SKM-1 (cell line): Measurements from ENCODE around the gene CFAP100.

Experiments used
- DNase-seq: peaks from one replicate; lab custom pipeline; 2025; ENCODE audit not compliant: unreplicated experiment; lab: John Stamatoyannopoulos, UW

The CFAP100 gene

DNA sequence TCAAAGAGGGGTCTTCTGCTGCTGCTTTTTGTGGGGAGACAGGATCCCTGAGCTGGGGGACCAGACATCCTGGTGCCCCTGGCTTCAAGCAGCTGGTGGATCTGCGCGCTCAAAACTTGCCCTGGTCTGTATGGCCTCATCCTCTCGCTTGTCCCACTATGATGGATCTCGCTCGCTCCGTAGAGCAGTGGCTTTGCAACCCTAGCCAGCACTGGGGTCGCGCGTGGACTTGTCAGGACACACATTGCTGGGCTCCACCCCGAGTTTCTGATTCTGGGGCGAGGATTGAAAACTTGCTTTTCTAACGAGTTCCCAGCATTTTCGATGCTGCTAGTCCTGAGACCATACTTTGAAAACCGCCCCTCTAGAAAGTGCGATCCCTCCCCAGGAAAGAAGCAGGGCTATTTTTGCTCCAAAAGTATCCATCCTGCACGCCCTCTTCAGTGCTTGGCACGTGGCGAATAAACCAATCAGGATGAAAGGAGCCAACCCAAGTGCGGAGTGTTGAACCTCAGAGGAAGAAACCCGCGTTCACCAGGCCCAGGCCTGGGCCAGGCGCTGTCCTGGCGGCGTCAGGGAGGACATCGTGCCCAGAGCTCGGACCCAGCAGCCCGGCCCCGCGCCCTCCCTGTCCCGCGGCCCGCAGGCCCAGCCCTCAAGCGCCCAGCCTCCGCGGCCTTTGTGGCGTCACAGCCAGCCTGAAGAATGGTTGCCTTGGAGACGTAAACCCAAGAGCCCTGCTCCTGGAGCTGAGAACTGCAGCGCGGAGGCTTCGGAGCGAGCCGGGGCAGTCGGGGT lies at the start of gene CFAP100:
CFAP100 (plus strand) TSS at position 731 of the 798 bp plus-strand sequence. CDS start 1,092 bp downstream, outside the sequence.
- DNase-seq, result no peak

DNA sequence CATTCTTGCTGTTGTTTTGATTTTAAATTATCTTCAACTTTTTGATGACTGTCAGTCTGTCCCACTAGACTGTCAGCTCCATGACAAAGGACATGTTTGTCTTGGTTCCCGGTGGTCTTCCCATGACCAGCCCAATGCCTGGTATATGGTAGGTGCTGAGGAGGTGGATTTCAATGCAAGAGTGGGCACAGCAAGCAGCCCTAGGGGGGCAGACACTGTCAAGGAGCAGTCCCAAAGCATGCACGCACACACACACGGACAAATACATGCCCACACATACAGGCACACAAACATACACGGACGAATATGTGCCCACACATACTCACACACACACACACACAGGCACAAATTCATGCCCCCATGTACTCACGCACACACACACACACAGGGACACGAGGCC lies 49.5 kb upstream of the CFAP100 start:
- no peak for DNase-seq

DNA sequence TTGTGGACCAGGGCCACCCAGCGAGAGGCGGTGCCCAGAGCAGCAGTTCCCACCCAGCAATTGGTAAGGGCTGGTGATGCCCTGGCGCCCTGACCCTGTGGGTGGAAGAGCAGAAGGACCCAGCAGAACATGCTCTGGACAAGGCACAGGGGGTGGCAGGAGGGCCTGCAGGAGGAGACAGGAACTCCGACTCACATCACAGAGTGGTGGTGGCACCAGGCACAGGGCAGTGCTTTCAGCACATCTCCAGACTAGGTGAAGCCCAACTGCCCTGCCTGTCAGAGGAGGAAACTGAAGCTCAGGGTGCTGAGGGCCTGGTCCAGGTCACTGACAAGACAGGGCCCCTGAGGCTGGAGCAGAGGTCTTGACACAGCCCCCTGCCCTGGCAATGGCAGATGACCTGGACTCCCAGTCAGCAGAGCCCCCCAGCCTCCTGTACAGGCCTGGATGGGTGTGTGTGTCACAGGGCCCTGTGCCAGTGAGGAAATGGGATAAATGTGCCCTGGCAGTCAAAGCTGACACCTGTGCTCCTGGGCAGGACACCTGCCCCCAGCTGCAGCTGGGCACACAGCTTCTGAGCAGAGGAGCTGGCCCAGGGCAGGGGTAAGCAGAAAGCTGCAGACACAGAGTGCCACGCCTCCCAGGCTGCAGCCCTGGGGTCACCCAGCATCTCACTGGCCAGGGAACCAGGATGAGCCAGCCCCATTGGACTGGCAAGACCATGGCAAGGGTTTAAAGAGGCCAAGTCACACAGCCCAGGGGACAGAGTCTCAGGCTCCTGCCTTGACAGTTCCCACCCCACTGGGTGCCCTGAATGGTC lies 48.9 kb upstream of the CFAP100 start:
- no peak for DNase-seq

DNA sequence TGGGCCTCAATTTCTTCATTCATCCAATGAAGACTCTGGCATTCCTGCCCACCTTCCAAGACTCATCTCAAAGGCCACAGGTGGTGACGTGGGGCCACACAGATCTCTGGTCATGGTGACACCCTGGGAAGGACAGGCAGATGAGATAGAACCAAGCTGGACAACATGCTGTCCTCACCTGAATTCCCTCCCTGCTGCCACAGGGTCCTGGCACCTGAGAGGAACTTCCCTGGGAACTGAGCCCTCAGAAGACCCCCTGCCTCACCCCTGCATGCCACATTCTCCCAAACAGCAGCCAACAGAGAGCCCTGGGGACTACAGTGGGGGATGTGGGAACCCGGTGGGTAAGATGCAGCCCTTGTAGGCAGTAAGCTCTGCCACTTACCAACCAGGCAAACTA lies 48.2 kb upstream of the CFAP100 start:
- DNase-seq, result no peak

DNA sequence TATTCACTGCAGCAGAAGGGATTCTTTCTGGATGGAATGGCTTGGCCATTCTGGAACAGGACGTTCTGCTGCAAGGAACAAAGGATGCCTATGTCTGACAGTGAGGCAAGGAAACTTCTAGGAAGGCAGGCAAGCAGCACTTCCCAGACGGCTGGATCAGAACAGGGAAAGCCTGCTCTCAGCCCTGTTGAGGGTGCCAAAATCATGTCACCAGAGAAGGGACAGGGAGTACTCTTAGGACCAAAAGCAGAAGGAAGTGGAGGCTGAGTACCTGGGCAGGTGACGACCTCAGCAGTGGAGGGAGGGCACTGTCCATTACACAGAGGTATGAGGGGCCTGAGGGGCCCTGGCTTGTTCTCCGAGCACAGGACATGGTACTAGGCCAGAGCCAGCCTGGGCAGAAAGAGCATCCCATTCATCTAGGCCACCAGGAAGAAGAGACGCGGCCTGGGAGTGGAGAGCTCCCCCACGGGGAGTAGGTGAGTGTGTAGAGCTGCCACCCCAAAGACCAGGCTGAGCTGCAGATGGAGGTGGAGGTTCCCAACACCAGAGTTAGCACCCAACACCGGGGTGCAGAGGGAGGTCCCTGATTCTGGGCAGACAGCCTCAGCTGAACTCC lies 47.1 kb upstream of the CFAP100 start:
- no peak for DNase-seq

DNA sequence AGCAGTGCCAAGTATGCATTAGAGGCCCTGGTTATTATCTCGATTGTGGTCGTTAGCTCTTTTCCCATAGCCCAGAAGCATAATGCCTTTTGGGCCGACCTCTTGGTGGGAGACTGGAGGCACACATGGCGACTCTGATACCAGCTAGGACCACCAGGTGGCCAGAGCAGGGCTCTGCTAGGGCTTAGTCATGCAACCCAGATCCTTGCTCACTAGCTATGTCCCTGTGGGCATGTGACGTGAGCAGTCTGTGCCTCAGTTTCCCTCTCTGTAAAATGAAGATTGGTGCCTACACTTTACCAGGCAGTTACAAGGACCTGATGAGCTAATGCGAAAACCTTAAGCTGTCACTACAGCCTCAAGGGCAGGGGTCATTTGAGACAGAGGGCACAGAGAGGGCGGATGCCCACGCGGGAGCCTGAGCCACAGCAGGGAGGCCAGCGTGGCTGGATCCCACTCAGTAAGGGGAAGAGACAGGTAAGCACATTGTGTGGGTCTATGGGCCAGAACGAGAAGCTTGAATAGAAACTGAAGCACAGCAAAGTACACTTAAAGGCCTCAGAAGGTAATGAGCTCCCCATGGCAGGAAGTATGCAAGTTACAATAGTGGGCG lies 46.3 kb upstream of the CFAP100 start:
- no peak for DNase-seq

DNA sequence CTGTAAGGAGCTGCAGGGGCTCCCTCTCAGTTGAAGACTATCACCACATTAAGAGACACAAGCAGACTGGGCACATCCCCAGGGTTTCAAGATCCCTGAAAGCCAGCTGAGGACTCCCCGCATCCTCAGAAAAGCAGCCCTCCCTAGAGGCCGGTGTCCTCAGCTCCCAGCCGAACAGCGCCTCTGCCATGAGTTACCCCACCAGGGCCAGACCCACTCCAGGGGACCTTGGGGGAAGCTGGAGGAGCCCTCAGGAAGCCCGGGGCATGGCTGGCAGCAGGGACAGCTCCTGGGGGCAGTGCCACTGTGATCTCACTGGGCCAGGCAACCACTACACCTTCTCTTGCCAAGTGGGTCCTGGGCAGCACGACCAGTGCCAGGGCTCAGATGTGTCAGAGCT lies 45.6 kb upstream of the CFAP100 start:
- no peak for DNase-seq

DNA sequence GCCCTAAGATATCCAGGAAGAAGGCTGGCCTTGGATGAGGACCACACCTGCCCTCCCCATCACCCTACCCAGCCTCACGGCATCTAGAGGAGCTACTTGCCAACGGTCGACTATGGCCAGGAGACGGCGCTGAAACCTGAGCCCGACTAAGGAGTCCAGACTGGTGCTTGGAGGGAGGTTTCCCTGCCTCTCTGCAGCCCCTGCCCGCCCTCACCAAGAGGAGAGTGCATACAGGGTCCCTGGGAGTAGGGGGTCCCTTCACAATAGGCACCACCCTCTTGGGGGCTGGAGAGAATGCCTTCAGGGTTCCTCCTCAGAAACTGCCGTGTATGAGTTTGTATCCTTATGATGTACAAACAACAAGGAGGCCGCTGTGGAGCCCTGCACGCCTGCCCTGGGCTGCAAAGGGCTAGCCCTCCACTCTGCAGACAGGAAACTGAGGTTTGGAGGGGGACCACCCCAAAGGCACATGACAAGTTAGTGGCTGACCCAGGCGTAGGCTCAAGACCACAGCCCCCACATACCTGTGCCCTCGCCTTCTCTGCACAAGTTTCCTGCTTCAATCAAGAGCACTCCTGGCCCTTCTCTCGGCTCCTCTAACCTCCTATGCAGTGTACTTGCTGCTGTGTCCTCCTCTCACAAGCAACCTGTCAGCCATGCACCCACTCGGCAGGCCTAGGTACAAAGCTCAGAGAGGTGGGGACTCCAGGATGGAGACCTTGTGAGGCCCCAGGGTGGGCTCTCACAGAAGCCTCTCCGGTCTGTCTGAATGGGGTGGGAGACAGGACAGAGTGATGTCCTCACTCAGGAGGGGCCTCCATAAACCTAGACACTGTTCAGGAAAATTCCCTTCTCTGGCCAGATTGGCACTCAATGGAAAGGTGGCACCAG lies 44.9 kb upstream of the CFAP100 start:
- DNase-seq, result no peak

DNA sequence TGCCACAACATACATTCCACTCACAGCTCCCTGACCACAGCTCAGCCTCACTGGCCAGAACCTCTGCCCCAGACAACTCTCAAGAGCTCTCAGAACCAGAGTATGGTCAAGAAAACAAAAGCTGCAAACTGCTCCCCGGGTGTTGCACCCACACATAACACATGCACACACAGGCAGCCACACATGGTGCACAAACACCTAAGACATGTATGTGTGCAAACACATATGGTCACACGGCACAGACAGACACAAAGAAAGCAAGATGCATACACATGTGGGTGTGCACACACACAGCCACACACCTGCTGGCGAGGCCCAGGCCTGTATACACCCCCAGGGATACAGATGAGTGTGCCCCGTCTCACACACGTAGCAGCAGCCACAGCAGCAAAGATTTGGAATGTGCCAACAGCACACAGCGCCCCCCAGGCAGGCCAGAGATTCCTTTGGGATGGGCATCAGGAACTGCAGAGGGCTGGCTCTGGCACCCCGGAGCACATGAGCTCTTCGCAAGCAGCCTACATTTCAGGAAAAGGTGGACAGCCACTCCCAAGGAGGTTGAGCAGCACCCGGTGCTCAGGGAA lies 44.1 kb upstream of the CFAP100 start:
- no peak for DNase-seq

DNA sequence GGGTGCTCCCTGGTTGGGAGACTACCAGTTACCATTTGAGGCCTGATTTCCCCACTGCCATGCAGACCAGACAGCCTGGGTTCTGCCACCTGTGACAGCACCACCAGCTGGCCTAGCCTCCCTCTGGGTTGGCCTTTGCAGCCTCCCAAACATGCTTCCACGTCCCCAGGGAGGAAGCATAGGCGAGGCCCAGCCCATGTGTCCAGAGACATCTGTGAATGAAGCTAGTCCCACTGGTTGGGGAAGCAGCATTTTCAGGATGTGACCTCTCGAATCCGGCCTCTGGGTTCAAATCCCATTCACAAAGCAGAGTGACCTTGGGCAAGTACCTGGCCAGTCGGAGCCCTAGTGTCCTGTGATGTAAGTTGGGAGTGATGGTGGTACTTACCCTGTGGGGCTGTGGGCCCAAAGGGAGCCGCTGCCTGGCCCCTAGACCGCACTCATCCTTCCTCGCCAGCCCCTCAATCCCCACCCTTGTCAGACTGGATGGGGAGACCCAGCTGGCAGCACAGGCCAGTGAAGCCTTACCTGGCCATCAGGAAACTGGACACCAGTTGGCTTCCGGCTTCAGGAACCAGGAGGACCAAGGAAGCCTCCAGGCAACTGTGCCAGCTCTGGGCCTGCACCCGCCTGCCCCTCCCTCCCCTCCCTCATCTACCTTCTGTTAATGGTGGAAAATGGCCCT lies 43.5 kb upstream of the CFAP100 start:
- no peak for DNase-seq

DNA sequence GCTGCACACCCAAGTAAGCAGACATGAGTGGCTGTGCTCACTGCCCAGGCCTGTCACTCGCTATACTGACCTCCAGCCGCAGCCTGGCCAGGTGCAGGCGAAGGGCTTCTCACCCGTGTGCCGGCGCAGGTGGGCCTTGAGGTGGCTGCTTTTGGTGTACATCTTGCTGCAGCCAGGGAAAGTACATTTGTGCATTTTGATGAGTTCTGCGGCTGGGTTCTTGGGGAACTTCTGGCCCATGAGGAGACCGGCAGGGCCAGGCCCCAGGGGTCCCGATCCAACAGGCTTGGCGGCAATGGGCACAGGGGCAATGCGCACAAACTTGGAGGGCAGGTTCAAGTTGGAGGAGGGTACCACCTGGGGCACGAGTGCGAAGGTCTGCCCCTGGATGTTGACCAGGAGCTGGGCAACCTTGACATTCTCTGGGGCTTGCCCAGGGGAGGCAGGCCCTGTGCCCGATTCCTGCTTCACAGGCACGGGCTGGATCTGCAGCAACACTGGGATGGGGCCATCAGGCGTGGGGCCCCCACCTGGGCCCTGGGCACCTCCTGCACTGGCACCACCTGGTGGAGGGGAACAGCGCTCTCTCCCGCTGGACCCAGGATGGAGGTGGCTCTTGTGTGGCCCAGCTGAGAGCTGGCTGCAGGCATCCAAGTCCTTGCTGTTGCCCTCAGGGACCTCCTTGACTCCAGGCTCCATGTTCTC lies 42.8 kb upstream of the CFAP100 start:
- DNase-seq, result no peak

DNA sequence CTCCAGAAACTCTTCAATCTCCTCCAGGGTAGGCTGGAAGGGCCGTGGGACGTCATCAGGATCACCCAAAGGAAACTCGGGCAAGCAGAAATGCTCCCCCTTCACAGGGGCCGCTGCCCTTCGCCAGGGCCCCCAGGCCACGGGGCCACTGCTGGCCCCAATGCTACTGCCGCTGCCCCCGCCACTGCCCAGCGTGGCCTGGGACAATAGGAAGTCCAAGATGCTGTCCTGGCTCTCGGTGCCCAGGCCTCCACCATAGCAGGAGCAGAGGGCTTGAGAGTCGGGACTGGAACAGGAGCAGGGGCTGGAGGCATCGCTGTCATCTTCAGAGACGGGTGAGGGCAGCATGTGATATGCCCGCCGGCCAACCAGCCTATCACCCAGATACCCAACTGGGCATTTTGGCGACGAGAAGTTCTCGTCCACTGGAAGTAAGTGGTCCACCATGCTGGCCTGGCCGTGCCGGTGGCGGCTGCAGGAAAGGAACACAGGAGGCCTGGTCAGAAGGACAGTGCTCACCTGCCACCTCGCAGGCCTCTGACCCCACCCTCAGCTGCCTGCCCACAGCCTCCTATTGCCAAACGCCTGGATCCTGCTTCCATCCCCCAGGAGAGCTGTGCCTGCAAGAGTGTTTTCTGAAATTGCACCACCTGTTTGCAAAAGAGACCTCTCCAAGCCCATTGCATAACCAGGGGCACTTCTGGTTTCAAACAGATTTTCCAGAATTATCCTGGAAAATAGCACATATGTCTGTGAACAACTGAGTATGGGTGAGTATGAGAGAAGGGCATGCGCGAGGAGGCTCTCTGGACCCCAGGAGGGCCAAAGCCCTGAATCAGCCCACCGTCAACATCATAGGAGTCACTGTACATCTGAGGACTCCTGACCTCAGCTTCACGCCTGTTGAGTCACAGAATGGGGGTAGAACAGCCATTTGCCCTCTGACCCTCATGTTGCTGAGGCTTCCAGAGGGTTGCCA lies 41.9 kb upstream of the CFAP100 start:
- no peak for DNase-seq

DNA sequence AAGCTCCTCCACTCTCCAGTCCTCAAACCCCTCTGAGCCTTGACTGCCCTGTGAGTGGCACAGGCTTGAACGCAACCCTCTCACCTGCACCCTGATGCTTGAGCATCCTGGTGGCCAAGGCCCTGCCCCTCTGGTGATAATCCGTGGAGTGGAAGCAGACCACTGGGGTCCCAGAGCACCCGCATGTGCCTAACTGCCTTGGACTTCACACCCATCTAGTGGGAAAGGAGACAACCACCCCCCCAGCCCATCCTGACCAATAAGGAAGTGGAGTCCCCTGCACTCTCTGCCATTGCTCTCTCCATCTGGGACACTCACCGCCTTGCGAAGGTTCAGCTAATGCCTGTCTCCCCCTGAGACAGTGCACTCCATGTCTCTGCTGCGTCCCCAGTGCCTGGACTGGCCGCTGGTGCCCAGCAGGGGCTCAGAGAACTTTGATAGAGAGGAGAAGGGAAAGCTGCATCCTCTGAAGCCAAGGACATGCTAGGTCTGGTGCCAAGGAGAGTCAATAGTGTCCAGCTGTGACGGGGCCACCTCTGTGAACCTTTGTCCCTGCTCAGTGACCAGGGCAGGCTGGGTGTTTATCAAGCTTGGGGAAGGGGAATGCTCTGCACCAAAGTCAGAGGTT lies 40.9 kb upstream of the CFAP100 start:
- no peak for DNase-seq

DNA sequence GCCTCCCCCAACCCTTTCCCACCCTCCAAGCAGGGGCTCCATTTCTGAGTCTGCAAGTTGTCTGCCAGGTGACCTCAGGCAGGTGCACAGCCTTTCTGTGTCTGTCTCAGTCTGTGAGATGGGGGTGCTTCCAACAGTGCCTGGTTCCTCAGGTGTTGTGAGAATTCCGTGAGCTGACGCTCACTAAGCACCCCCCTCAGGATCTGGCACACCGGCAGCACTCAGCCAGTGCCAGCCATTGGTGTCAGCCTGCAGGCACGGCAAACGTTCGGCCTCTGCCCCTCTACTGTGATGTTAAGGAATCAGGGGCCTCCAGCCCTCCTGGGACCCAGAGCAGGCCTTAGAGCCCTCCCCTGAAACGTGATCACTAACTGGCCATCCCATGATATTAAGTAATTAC lies 39.9 kb upstream of the CFAP100 start:
- no peak for DNase-seq

DNA sequence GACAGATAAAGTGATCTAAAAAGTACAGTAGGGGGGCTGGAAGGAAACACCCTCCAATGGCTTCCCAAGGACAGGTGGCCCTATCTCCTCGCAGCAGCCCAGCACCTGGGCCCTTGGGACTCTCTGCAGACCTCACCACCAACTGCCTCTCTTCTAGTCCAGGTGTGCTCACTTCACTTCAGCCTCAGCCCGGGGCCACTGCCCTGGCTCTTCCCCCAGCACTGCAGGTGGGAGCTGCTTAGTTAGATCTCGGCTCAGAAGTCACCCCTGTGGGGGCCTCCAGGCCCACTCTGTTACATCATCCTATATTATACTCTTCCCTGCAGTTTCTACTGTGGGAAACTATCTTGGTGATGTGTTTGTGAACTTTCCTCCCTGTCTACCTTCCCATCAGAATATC lies 39.5 kb upstream of the CFAP100 start:
- no peak for DNase-seq

DNA sequence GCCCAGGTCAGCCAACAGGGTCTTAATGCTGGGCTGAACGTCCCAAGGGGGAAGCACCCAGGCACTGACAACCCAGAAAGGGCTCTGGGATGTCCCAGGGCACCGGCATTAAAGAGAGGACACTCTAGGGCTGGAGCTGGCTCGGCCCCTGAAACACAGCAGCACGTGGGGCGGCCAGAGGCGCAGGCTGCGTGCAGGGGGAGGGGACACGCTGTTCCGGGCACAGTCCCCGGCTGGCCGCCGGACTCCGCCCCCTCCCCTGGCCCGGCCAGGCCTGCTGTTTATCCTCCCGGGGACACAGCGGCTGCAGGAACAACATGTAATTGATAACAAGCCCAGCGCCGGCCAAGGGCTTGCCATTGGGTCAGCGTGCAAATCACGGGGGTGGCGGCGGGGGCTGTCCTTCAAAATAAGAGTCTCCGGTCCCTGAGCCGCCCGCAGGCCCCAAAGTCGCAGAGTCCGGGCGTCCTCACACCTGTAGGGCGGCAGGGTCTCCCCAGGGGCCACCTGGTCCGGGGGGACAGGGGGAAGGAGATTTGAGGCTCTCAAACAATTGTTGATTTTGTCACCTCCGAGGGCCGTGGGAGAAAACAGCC lies 38.8 kb upstream of the CFAP100 start:
- no peak for DNase-seq
